K562 (cell line): ENCODE results near the gene MAP1LC3A. TPM values are rescaled to one million over a fixed set of nuclear protein-coding genes. Genes with fewer than 3 reads are reported as not detected.

ENCODE experiments used
- EP300 ChIP-seq: IDR thresholded peaks from 2 replicates; pipeline ENCODE4 v1.6.1; 2012; ENCODE audit warnings: low read length, improper control_type of control experiment
- ETV5 ChIP-seq: sonication (generic); formaldehyde crosslinking; IDR thresholded peaks from 2 replicates; pipeline ENCODE4 v1.4.0; 2020; ENCODE audit warnings: low read depth, mild to moderate bottlenecking, missing genetic modification reagents
- FIP1L1 ChIP-seq: fragments of 200-400 bp; formaldehyde crosslinking; IDR thresholded peaks from 2 replicates; pipeline ENCODE4 v1.6.1; 2018; ENCODE audit warnings: mild to moderate bottlenecking, low read depth, low read length; ENCODE audit not compliant: poor library complexity, severe bottlenecking
- FOXK1 ChIP-seq: sonication (generic); formaldehyde crosslinking; IDR thresholded peaks from 2 replicates; pipeline ENCODE4 v1.8.0; 2022; ENCODE audit warnings: missing genetic modification reagents, mild to moderate bottlenecking, borderline replicate concordance
- GTF3C2 ChIP-seq: IDR thresholded peaks from 3 replicates; pipeline ENCODE4 v1.6.1; 2011; ENCODE audit warnings: borderline replicate concordance, mild to moderate bottlenecking, moderate library complexity; ENCODE audit not compliant: insufficient read length; ENCODE audit errors: extremely low read depth
- IRF9 ChIP-seq: fragments of 450-650 bp; IDR thresholded peaks from 2 replicates; pipeline ENCODE4 v1.6.1; 2016; ENCODE audit warnings: missing biosample characterization, missing genetic modification characterization
- KAT7 ChIP-seq: sonication (generic); formaldehyde crosslinking; IDR thresholded peaks from 2 replicates; pipeline ENCODE4 v1.8.0; 2022; ENCODE audit warnings: missing genetic modification reagents, mild to moderate bottlenecking, borderline replicate concordance
- REST ChIP-seq, 2 experiments: fragments of 450-650 bp; formaldehyde crosslinking in 1 of 2; IDR thresholded peaks; 2 replicates each; pipeline versions ENCODE4 v1.4.0 to v1.6.1; 2014 to 2020; ENCODE audit warnings: mild to moderate bottlenecking in 2 of 2, borderline replicate concordance in 1 of 2, low read depth in 1 of 2
- SMC3 ChIP-seq: conservative IDR thresholded peaks from 2 replicates; pipeline ENCODE4 v1.6.1; 2011; ENCODE audit warnings: low read depth, low read length, improper control_type of control experiment; ENCODE audit not compliant: insufficient read depth
- SP2 ChIP-seq: IDR thresholded peaks from 2 replicates; pipeline ENCODE4 v1.6.1; 2011; ENCODE audit warnings: mild to moderate bottlenecking, low read depth, low read length, moderate library complexity; ENCODE audit not compliant: poor library complexity, severe bottlenecking; ENCODE audit errors: extremely low read depth
- THAP7 ChIP-seq: fragments of 250-450 bp; sonication (Bioruptor Pico); IDR thresholded peaks from 2 replicates; pipeline ENCODE4 v1.5.0; 2021
- ZBTB34 ChIP-seq: fragments of 250-450 bp; sonication (Bioruptor Pico); IDR thresholded peaks from 2 replicates; pipeline ENCODE4 v1.8.0; 2021; ENCODE audit warnings: mild to moderate bottlenecking, moderate library complexity
- polyA plus RNA-seq, 8 experiments: library from polyadenylated mRNA; depleted of rRNA in 4 of 8; stranded (reverse) in 5 of 8; unstranded in 3 of 8; fragments of >200 nt; fragmentation: Nextera tagmentation in 2 of 8; fragmentation: Illumina TruSeq in 1 of 8; extraction: Ambion mirVana in 2 of 8; extraction: Trizol in 1 of 8; gene quantifications; 2 replicates each; pipeline versions ENCODE4 v1.2.1 to v1.2.3, GENCODE V29; 2011 to 2014; ENCODE audit warnings: inconsistent platforms in 1 of 8, missing spikeins in 1 of 8
- total RNA-seq, 7 experiments: library from RNA; depleted of rRNA in 6 of 7; stranded (reverse); fragments of >200 nt in 6 of 7; fragmentation: Illumina TruSeq in 2 of 7; extraction: Trizol in 2 of 7; gene quantifications; 2 replicates each; pipeline versions ENCODE4 v1.2.1 to v1.2.3, GENCODE V29; 2011 to 2021; ENCODE audit warnings: low replicate concordance in 1 of 7

The MAP1LC3A gene
- total and polyA plus RNA-seq, 9 of the 15 experiments (the other 6 are each of a cell fraction or from before 2014, with no cell fraction given) = 0.27 to 0.38 TPM; not detected in 7

GRCh38 chr20:34538671-34539123, 19.8 kb upstream of the MAP1LC3A start (continued):
- TF ChIP-seq ZBTB34 = no peak
- no peak for TF ChIP-seq KAT7
- no peak for TF ChIP-seq THAP7 (CRISPR knock-in tag)
- TF ChIP-seq IRF9 = no peak
- TF ChIP-seq FOXK1 = no peak
- TF ChIP-seq SP2 = no peak
- TF ChIP-seq EP300 = 0 out of 2 replicates have a peak, but pooled peaks have one; percentile 19
- TF ChIP-seq GTF3C2 = no peak
- TF ChIP-seq FIP1L1 = no peak
- TF ChIP-seq SMC3 = peak; percentile 86
- peak; percentile 71 for TF ChIP-seq REST (IDR thresholded peaks at IDR 0.05; ENCODE audit: borderline replicate concordance)
- TF ChIP-seq REST (CRISPR knock-in tag; IDR thresholded peaks at IDR 0.05; ENCODE audit: low read depth) = no peak
- TF ChIP-seq ETV5 (CRISPR knock-in tag) = peak; percentile 40; the same call in 1 of the 2 replicates
